Endothelial cell of umbilical vein (primary cell): ENCODE data around the gene ITPRIPL2.

Experiments used
- EZH2 ChIP-seq: IDR thresholded peaks from 2 replicates; pipeline ENCODE4 v1.6.1; 2012; ENCODE audit warnings: borderline replicate concordance, low read depth, mild to moderate bottlenecking, moderate library complexity, low read length, inconsistent platforms; ENCODE audit not compliant: severe bottlenecking
- FOS ChIP-seq: IDR thresholded peaks from 2 replicates; pipeline ENCODE4 v1.6.1; 2011; ENCODE audit warnings: mild to moderate bottlenecking, low read length, moderate library complexity, borderline replicate concordance; ENCODE audit not compliant: insufficient read depth
- GATA2 ChIP-seq: IDR thresholded peaks from 2 replicates; pipeline ENCODE4 v1.7.0; 2011; ENCODE audit warnings: low read depth, mild to moderate bottlenecking, moderate library complexity, mixed read lengths, low read length; ENCODE audit not compliant: insufficient read length, insufficient read depth
- POLR2A ChIP-seq: IDR thresholded peaks from 2 replicates; pipeline ENCODE4 v1.6.1; 2012; ENCODE audit warnings: low read depth, mild to moderate bottlenecking, control low read depth, low read length
- POLR2AphosphoS5 ChIP-seq: IDR thresholded peaks from 2 replicates; pipeline ENCODE4 v1.6.1; 2012; ENCODE audit warnings: low read depth, mild to moderate bottlenecking, control low read depth, low read length, moderate library complexity; ENCODE audit not compliant: insufficient read depth
- TF ChIP-seq, protein P1 (sequence below), 2 donors: IDR thresholded peaks; 1 replicate in 1 of 2; 2 replicates in 1 of 2; pipeline ENCODE4 v1.5.1; 2011; ENCODE audit warnings: low read length in 2 of 2, mild to moderate bottlenecking in 2 of 2, moderate library complexity in 2 of 2, control low read depth in 1 of 2, inconsistent platforms in 1 of 2, low read depth in 1 of 2; ENCODE audit not compliant: insufficient read depth in 1 of 2; ENCODE audit errors: extremely low read depth in 1 of 2

DNA sequence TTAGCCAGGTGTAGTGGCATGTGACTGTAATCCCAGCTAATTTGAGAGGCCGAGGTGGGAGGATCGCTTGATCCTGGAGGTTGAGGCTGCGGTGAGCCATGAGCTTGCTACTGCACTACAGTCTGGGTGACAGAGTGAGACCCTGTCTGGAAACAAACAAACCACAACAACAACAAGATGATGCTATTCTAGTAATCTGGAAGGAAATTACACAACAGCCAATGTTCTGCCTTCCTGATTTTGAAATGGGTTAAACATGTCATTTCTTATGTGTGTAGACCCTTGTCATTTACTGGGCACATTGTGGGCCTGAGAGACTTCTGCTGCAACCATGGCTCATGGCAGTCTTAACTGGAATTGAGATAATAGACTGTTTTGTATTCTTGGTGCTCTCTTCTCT, 40.4 kb upstream of the ITPRIPL2 start:
- TF ChIP-seq, protein P1, sequence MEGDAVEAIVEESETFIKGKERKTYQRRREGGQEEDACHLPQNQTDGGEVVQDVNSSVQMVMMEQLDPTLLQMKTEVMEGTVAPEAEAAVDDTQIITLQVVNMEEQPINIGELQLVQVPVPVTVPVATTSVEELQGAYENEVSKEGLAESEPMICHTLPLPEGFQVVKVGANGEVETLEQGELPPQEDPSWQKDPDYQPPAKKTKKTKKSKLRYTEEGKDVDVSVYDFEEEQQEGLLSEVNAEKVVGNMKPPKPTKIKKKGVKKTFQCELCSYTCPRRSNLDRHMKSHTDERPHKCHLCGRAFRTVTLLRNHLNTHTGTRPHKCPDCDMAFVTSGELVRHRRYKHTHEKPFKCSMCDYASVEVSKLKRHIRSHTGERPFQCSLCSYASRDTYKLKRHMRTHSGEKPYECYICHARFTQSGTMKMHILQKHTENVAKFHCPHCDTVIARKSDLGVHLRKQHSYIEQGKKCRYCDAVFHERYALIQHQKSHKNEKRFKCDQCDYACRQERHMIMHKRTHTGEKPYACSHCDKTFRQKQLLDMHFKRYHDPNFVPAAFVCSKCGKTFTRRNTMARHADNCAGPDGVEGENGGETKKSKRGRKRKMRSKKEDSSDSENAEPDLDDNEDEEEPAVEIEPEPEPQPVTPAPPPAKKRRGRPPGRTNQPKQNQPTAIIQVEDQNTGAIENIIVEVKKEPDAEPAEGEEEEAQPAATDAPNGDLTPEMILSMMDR (IDR thresholded peaks at IDR 0.05; ENCODE audit: extremely low read depth in 1 of 2, insufficient read depth in 1 of 2, low read depth in 1 of 2, low read length in 2 of 2) = no peak
- TF ChIP-seq POLR2A (no peak), POLR2AphosphoS5 (no peak), FOS (no peak), EZH2 (no peak), GATA2 (no peak)
